Stimulated activated CD4-positive, alpha-beta T cell treated with anti-CD3 and anti-CD28 coated beads, Interleukin-4, amount 100 ng/mL, for 4 hours (primary cell): ENCODE data around the gene NXT1.

Experiments used
- DNase-seq, 2 experiments: peaks; one replicate each; pipeline ENCODE4 v3.0.0-alpha.2; 2020

Gene NXT1

DNA sequence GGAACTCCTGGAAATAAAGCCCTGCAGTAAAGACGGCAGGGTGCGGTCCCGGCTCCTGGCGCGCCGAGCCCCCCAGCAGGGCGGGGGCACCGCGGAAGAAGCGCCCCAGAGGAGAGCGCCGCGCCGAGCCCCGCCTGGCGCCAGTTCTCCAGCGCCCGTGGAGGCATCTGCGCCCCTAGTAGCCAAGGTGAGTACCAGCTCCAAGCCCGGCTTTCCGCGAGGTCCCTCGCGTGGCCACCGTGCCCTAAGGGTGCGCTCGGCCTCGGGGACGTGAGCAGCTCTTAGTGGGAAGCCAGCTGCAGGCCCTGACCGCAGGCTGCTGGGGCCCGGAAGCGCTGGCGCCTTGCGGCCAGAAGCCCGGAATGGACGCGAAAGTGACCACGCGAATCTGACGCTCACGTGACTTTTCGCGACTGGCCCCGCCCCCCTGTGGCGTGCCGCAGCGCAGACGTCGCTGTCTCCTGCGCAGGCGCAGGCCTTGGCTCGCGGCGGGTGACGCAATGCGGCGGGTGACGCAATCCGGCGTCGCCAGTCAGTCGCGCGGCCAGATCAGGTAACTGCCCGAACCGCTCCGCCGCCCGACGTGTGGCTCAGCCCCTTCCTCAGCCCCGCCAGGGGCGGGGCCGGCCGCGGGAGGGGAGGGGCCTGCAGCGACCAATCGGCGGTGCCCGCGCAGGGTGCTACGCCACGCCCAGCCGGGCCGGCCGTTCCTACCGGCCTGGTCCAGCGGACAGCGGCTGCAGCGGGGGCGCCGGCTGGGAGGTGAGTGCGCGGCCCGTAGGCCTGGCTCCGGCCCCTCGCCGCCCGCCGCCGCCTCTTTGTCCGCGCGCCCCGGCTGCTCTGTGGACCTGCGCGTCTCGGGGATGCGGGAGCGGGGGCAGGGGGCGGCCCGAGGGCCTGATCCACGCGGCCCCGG lies 11.1 kb downstream of the NXT1 start, which contains the start of gene GZF1:
GZF1 (plus strand) TSS at position 707 of the 916 bp plus-strand sequence. CDS start 2,202 bp downstream, outside the sequence.
- peak; percentile 98 to 99 for DNase-seq

DNA sequence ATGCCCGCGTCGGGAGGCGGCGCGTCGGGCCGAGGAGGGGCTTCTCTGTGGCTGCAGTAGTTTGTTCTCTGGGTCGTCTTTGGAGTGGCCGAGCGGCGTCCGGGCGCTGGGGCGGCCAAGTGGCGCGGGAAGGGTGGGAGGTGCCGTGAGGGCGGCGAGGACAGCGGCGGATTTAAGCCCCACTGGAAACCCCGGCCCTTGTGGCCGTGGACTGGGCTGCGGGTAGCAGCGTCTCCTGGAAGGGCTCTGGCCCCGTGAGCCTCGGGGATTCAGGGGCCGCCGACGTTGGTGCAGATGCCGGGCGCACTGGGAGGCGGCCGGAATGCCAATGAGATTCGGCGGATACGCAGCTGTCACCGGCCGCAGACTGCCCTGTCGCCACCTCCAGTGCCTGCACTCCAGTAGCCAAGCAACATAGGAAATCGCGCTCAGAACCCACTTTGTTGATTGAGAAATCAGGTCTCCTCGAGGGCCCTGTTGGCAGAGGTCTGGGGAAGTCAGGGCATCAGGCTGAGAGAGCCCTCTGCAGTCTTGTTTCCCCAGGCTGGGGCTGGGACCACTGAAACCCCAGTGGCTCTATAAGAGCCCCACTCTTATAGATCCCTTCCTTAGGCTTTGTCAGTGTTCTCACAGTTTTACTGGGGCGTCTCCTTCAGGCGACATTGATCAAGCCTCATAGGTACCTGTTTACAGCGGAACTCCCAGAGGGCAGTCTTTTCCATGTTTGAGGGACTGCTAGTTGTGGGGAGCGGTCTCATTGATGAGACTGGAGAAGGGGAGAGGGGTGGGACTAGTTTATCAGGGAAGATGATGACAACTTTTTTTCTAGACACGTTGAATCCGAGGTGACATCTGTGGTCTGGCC lies 12.0 kb downstream of the NXT1 start:
- DNase-seq = peak in 1 of 2 experiments; percentile 14

DNA sequence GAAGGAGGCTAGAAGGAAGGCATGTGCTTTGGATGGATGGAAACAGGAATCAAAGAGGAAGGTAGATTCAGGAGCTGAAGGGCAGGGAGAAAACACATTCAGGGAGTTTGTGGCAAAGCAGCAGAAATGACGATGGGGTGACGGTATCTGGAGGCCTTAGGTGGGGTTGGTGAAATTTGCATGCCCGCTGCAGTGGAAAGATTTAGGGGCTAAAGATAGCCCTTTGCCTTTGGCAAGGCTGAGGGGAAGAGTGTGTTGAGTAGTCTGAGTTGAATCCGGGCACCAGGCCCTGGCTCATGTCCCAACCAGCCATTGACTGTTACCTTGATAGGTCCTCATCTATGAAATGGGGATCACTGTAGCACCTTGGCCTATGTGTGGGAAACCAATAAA lies 12.7 kb downstream of the NXT1 start:
- DNase-seq = no peak

DNA sequence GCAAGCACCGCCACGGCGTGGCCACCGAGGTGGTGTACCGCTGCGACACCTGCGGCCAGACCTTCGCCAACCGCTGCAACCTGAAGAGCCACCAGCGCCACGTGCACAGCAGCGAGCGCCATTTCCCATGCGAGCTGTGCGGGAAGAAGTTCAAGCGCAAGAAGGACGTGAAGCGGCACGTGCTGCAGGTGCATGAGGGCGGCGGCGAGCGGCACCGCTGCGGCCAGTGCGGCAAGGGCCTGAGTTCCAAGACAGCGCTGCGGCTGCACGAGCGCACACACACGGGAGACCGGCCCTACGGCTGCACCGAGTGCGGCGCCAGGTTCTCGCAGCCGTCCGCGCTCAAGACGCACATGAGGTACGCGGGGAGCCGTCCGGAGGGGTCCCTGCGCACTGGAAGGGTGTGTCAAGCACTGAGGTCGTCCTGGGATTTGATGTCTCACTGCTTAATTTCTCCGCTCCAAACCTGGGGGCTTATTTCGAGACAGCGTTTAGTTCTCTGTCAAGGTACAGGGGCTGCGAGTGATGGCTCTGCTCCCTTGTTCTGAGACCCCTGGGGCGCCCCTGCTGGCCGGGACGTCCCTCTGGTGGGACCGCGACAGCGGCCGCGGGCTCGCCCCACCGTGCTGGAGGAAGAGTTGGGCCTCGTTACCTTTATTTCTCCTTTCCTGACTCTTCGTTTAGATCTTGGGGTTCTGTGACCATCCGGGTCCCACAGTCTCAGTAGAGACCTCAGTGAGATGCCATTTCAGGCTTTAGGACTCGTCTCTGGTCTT lies 15.0 kb downstream of the NXT1 start:
- DNase-seq = no peak

DNA sequence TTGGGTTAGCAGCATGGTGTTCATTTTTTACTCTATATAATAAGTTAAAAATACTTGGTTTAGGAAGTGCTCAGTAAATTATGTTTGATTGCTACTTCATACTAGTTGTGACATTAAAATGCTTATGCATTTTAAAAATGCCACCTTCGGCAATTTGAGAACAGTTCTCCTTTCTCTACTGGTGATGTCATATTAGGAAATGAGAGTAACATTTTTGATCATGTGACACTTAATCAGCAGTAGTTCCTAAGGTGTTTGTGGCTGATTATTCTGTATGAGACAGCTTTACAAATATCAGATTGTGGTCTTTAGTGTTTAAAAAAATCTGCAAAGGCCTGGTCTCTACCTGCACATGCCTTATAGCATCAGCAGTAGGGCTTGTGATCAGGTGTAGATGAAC lies 15.8 kb downstream of the NXT1 start:
- no peak for DNase-seq

DNA sequence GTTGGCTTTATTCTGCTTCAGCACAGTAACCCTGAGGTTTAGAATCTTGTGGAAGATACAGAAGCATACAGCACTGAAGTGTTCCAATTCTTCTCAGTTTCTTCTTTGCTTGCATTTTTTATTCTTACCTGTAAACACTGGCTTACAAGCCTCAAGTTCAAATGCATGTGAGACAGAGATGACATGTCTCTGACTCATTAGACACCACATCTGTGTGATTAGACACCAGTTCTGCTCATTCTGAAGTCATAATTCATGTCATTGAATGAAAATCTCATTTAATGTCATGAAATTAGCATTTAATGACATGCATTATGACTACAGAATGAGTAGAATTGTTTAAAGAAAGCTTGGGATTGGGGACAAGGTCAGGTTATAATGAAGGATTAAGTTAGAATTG lies 17.2 kb downstream of the NXT1 start:
- no peak for DNase-seq

DNA sequence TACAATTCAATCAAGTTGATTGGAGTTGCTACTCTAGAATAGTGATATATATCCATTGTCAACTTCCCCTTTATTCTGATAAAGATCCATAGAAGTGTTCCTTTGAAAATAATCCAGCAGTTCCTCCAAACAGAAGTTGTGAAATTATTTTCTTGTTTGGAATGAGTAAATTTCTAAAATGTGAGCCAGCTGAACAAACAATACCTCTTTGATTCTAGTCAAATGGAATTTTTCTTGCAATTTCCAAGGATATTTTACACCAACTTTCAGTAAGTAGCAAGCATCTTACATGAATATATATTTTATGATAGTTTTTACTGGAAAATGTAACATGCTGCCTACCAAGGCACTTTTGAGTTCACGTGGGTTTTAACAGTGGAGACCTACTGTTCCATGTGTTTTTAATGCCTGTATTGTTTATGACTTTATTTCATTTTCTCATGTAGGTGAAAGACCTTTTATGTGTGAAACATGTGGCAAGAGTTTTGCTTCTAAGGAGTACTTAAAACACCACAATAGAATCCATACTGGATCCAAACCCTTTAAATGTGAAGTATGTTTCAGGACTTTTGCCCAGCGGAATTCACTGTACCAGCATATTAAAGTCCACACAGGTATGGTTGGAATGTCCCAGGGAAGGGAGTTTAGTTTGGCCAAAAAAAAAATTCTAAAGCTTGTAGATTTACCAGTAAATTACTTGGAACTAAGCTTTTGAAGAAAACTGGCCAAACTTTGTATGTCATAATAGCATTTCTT lies 17.9 kb downstream of the NXT1 start:
- DNase-seq = no peak

DNA sequence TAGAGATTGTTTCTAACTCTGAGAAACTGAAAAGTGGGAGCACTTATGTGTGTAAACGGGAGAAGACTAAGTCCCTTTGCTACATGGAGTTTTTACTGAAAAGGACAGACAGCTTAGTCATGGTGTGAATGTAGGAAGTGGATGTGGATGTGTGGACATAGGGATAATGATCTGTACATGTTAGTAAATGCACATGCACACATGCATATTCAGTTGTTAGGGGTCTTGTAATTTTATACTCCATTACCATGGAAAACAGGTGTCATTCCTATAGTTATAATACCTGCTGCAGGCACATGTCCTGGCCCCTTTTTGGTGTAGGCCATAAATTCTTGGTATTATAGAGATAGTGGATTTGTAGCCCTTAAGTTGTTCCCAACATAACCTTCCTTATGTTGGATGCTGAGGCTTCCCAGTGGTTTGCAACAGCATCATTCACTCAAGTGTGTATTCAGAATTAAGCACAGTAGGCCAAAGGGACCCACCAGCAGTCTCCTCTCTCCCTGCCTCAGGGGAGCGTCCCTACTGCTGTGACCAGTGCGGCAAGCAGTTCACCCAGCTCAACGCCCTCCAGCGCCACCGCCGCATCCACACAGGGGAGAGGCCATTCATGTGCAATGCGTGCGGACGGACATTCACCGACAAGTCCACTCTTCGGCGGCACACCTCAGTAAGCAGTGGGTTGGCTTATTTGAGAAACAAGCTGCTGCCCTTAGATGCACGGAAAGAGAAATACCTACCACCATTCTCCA lies 18.7 kb downstream of the NXT1 start:
- no peak for DNase-seq

DNA sequence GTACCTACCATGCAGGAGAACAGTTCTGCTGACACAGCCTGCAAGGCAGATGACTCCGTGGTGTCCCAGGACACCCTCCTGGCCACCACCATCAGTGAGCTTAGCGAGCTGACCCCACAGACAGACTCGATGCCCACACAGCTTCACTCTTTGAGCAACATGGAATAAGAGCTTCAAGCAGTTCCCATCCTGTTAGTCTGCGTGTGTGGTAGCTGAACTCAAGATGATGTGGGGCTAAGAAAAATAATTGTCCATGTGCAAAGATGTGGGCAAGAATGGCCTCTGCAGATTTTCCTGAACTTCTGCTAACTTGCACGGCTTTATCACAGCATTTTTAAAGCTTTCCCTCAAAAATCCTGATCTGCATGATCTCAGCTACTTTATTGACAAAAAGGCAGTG lies 19.7 kb downstream of the NXT1 start:
- DNase-seq = no peak

DNA sequence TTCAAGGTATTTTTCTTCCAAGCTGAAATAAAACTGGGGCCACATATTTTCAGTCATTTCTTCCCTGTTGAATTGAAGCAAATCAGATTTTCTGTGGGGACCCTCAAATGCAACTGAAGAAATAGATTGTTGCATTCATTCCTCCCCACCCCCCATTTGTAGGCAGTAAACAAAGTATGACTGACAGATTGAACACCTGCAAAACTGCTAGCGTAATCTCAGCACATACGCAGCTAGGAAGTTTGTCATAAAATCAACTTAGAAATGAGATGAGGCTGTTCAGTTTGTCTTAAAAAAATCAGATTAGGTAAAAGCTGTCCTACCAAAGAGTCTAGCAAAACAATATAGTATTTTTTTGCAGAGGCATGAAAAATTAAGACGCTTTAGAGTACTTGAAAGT lies 20.3 kb downstream of the NXT1 start:
- no peak for DNase-seq

DNA sequence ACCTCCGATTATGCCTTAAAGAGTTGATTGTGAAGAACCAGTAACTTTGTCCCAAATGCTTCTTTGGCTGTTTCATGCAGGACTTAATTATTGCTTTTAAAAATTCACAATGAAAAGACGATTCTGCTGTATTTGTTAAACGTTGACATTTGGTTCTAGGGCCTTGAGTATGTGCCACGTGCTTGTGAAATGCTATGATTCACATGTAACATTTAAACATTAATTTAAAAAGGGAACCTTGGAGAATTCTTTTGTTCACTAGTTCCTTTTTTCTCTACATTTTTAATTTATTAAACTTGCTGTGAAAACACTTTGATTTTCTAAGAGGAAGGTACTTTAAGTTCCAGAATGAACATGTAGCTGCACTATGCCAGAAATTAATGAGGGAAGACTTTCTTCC lies 20.9 kb downstream of the NXT1 start:
- no peak for DNase-seq

DNA sequence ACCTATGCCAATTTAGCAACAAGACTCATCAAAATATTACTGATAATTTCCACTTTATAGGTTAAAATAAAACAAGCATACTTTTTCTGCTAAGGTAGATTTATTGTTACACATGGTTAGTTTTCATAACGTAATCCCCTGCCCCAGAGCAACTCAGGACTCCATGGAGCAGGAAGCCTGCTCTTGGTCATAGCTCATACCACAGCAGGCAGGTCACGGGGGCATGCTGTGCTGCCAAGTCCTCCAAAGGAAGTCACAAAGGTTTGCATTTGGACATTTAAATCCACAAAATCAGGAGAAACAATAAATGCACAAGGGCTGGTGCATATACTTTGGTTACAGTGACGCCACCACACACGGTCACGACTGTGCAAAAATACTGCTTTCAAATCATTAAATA lies 23.9 kb downstream of the NXT1 start:
- DNase-seq = no peak

DNA sequence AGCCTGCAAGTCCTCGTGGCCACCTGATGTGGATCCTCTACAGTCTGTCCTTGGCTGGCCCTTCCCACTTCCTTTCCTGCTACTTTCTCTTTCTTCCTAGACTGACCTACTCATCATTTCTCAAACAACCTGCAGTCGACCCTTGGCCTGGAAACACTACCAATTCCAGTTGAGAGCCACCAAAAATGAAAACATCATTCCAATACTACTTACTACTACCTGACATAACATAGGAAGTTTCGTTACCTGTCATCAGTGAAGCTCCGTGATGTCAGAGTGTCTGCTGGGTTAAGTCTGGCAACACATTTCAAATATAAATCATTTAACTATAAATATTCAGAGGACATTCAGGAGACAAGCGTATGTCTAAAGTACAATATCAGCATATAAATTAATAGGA lies 25.2 kb downstream of the NXT1 start:
- DNase-seq = no peak

DNA sequence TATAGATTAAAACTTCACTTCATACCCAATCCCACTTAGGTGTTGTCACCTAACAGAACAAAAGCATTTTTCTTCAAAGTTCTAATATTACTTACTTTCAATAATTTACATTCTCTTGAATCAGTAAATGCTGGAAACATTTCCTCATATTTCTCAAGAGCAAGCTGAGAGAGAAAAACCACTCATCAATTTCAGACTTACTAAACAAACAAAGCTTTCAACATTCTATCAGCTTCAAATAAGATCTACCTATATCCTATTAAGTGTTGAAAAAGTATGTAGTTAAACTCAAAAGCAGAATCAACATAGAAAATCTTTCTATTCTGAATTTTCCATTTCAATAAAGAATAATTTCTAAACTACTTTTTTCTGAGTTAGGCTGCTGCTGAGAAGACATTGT lies 29.2 kb downstream of the NXT1 start:
- no peak for DNase-seq

DNA sequence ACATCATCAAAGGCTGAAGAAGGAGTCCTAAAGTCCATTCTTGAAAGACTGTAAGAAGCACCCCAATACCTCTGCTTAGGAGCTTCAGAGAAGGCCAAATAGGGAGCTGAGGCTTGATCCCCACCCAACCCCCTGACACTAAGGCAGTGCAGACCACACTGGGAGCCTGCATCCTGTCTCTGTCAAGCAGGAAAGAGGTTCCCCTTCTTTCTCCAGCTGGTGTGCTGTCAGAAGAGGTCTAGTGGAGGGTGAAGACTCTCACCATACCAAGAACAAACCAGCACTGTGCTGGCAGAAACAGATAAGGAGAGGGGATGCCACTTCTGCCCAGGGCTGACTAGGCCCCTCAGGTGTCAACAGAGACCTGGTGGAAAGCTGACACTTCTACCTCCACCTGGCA lies 31.3 kb downstream of the NXT1 start:
- no peak for DNase-seq

DNA sequence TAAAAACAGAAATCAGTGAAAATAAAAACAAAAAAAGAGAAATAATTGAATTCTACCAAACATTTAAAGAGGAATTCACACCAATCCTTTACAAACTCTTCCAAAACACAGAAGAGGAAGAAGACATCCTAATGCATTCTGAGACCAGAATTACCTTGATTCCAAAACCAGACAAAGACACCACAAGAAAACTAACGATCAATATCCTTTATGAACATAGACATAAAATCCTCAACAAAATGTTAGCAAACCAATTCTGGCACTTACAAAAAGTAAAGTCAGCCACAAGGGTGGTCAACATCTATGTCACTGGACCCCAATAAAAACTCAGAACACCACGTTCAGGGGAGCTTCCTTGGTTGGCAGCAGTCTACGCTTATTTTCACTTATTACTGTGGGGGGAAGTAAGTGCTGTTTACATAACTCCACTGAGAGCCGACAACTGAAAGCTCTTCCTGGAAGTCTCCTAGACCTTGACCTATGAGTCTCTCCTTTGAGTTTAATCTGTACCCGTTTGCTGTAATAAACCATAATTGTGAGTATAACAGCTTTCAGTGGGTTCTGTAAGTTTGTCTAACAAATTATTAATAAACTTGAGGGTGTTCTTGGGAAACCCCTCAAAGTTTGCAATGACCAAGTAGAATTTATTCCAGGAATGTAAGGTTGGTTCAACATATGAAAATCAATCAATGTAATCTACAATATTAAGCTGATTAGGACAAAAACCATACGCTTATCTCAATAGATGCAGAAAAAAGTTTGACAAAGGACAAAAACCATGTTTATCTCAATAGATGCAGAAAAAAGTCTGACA lies 35.9 kb downstream of the NXT1 start:
- no peak for DNase-seq

DNA sequence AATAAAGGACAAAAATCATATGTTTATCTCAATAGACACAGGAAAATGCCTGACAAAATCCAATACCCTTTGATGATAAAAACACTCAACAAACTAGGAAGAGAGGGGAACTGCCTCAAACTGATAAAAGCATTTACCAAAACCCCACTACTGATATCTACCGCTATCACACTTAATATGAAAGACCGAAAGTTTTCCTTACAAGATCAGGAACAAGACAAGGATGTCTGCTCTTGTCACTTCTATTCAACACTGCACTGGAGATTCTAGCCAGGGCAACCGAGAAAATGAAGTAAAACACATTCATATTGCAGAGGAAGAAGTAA lies 36.5 kb downstream of the NXT1 start:
- DNase-seq = no peak

DNA sequence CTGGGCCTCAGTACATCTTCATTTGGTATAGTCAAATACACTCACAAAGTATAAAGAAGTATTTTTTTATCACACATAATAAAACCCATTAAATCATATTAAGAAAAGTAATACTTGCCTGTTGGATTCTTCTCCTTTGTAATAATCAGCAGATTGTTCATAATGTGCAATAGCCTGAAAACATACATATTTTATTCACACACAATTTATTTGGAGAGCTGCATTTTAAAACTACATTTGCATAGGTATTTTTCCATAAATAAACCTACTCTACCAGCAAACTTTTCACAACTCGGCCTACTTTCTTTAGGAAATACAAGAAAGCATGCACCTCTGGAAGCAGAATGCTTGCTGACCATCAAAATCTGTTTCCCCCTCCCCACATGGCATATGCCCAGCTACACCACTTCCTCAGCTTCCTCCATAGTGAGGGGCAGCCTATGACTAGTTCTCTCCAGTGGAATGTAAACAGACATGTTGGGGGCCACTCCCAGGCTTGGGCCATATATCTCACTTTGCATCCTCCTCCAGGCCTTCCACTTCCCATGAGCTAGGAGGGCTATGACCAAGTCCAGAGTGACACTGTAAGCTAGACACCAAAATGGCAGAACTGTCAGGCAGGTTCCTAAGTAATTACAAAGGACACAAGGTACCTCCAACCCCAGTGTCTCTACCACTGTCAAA lies 39.6 kb downstream of the NXT1 start:
- no peak for DNase-seq

DNA sequence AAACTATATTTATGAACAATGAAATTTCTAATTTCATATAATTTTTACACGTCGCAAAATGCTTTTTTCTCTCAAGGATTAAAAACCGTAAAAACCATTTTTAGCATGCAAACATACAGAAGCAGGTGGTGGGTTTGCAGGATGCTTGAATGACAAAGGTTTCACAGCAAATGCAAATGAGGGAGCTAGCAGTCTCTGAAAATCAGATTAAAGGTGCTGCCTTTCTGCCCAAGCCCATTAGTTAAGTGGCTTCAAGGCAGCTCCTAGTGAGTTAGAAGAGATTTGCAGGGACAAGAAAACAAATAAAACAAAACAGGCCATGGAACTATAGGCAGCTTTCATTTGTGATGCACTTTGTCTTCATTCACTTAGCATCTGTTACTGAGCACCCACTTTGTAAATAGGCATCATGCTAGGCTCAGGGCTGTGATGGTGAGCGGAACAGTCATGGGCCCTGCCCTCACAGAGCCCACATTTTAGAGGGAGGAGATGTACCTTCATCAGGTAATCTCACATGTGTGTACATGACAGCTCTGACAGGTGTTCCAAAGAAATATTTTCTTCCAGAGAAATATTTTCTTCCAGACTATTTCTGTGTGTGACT lies 41.2 kb downstream of the NXT1 start:
- DNase-seq = no peak
